Stimulated activated naive CD4-positive, alpha-beta T cell treated with Interleukin-2 at 50 U/mL for 16 hours (primary cell): ENCODE data around the gene SGF29.
"Not testable (repeated sequence)": the region's sequence is repeated elsewhere in the genome, so short reads cannot be mapped to it uniquely, and the experiment has no call there.

Experiments used
- DNase-seq: peaks from one replicate; lab custom pipeline; 2025; lab: John Stamatoyannopoulos, UW

Gene SGF29

DNA sequence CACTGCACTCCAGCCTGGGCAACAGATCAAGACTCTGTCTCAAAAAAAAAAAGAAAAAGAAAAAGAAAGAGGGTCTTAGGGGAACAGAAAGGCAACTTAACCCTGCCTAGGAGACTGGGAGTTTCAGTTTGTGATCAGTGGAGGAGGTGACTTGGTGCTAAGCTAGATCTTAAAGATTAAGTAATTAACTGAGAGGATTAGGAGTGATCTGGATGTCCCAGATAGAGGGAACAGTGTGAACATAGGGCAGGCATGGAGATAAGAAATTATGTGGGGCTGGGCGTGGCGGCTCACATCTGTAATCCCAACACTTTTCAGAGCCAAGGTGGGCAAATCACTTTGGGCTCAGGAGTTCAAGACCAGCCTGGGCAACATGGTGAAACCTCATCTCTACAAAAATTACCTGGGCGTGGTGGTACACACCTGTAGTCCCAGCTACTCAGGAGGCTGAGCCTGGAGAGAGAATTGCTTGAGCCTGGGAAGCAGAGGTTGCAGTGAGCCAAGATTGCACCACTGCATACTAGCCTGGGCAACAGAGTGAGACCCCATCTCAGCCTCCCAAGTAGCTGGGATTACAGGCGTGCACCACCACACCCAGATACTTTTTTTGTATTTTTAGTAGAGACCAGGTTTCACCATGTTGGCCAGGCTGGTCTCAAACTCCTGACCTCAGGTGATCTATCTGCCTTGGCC is 12.7 kb downstream of the SGF29 start:
- not testable (repeated sequence) for DNase-seq

DNA sequence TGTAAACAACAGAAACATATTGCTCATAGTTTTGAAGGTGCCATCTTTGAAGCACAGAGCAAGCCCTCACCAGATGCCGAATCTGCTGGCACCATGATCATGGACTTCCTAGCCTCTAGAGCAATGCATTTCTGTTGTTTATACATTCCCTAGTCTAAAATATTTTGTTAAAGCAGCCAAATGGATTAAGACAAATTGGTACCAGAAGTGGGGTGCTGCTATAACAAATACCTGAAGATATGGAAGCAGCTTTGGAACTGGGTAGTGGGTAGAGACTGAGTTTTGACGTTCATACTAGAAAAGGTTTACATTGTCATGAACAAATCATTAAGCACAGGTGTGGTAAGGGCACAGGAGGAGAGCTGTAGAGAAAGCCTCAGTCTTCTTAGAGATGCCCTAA is 13.6 kb downstream of the SGF29 start:
- no peak for DNase-seq

DNA sequence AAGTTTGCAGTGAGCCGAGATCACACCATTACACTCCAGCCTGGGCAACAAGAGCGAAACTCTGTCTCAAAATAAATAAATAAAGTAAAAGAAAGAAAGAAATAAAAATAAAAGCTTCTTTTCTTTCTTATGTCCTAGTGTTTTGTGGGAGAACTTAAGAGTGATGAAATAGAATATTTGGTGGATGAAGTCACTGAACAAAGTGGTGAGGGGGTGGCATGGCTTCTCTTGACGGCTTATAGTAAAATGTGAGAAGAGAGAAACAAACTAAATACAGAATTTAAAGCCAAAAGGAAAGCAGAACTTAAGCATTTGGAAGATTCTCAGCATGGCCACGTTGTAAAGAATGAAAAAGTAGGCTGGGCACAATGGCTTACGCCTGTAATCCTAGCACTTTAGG is 15.3 kb downstream of the SGF29 start:
- no peak for DNase-seq

DNA sequence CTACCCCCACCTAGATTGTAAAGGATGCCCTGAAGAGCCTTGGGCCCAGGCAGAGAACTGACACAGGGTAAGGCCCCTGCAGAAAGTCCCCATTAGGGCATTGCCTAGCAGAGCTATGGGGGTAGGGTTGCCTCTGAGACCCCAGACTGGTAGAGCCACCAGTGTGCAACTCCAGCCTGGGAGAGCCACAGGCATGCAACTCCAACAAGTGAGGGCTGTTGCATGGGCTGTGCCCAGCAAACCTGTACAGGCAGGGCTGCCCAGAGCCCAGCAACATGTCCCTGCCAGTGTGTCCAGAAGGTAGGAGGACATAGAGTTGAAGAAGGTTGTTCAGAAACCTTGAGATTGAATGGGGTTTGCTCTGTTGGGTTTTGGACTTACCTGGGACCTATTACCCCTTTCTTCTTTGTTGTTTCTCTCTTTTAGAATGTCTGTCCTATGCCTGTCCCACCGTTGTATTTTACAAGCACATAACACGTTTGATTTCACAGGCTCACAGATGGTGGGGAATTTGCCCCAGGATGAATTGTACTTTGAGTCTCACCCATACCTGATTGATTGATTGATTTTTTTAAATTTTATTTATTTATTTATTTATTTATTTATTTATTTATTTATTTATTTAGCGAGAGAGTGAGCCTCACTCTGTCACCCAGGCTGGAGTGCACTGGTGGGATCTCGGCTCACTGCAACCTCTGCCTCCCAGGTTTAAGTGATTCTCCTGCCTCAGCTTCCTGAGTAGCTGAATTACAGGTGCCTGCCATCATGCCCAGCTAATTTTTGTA is 16.4 kb downstream of the SGF29 start:
- DNase-seq: no peak

DNA sequence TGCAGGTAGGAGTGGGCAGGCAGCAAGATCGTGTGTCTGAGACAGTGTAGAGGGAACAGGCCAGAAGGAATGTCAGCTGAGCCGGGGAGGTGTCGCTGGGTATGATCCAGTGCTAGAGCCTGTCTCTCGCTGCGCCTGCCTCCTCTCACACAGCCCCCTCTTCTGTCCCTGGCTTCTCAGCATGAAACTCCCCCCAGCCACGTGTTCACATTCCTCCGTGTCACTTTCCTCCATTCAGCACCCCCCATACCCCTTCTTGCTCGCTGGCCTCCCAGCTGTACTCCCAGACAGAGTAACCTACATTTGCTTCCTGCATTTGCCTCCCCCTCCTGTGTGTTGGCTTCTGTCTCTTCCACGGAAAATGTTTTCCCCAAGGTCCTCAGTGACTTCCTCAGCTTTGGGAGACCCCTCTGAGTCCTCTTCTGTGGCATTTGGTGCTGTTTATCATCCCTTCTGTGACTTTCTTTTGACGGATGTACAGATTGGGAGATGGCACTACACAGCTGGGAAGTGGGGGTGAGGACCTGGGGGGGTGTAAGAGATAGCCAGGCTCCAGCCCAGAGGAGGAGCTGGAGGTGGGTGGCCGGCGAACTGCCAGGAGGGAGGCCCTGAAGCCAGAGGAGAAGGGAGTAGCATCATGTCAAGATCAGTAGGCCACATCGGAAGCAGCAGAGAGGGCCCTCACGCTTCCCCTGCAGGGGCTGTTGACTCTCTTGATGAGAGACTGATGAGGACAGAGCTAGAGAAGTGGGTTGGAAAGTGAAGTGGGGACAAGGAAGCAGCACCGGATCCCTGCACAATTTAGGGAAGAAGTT is 19.2 kb downstream of the SGF29 start:
- no peak for DNase-seq

DNA sequence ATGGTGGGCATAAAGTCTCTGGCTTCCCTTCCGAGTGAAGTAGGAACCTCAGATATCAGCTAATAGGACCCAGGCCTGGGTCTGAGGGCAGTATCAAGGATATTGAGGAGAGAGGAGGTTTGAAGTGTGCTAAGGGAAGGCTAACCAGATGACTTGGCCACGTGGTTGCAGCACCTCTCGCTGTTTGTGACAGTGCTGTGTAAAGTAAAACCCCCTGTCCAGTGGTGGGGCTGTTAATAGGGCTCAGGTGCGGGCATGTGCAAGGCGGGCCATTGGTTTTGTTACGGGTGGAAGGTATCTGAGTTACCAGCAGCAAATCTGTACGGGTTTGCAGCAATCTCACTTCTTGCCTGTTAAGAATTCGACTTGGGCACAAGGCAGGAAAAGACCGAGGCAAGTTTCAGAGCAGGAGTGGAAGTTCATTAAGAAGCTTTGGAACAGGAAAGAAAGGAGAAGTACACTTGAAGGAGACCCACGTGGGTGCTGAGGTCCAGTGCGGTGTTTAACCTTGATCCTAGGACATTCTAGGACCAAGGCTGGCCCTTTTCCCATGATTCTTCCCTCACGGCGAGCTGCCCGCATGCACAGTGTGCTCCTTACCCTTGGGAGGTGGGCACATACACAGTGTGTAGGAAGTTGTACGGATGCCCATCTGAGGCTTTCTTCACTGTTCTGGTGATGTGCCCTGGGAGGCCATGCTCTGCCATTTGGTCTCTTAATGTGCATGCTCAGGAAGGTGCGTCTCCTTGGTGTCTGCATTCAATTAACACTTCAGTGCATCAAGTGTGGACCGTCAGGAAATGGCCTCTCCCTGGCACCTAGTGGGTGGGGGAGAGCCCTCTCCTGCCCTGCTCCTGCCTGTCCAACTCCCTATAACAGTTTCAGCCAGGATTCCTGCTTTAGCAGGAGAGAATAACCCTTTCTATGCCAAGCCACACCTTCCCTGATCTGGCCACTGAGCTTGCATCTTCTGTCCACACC is 20.3 kb downstream of the SGF29 start:
- DNase-seq: no peak

DNA sequence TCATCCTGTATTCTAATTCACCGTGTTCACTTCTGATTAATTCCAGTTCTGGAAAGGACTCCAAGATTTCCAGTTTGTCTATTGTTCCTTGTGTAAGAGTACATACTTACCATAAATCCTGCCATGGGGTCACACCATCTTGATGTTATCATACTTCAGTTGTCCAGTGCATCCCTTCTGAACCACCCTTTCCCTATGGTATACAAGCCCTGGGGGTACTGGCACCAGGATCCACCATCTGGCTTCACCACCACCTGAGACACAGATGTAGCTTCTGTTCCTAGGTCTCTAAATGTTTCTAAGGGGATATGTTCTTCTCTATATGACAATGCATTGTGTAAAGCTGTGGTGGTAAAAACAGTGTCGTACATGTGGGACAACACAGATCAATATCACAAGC is 21.2 kb downstream of the SGF29 start:
- no peak for DNase-seq

DNA sequence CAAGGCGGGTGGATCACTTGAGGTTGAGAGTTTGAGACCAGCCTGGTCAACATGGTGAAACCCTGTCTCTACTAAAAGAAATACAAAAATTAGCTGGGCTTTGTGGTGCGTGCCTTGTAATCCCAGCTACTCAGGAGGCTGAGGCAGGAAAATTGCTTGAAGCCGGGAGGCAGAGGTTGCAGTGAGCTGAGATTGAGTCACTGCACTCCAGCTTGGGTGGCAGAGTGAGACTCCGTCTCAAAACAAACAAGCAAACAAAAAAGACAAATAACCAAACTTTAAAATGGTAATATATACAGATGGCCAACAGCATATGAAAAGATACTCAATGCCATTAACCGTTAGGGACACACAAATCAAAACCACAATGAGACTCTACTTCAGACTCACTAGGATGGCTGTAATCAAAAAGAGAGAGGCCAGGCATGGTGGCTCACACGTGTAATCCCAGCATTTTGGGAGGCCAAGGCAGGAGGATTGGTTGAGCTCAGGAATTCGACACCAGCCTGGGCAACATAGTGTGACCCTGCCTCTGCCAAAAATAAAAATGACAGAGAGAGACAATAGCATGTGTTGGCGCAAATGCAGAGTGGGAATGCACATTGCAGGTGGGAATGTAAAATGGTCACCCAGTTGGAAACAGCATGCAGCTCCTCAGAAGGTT is 21.9 kb downstream of the SGF29 start:
- DNase-seq: no peak

DNA sequence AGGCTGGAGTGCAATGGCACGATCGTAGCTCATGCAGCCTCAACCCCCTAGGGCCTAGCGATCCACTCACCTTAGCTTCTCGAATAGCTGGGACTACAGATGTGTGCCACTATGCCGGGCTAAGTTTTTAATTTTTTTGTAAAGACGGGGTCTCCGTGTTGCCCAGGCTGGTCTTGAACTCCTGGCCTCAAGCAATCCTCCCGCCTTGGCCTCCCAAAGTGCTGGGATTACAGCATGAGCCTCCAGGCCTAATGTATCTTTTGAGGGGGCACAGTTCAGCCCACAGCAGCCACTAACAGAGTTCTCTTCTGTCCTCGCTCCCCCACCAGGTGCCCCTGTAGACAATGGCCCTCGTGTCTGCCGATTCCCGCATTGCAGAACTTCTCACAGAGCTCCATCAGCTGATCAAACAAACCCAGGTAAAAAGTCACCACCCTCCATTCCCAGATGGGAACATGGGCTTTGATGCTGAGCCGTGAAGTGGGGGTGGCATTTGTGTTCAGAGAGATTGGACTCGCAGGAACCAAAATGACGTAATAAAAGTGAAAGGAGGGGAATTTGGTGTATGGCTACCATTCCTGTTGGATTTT is 27.1 kb downstream of the SGF29 start:
- DNase-seq: no peak

DNA sequence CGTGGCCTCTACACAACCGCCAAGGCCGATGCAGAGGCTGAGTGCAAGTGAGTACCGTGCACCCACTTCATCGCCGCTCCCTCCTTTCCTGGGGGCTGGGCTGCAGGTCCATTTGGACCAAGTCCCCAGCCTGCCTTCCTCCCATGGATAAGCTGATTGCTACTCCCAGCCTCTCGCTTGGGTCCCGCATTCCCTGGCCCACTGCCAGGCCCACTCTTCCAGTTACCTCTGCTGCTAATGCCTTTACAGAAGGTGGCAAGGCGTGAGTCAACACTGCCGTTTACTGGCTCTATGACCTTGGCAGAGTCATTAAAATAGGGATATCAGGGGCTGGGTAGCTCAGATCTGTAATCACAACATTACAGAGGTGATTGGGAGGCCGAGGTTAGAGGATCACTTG is 32.0 kb downstream of the SGF29 start:
- DNase-seq: no peak

DNA sequence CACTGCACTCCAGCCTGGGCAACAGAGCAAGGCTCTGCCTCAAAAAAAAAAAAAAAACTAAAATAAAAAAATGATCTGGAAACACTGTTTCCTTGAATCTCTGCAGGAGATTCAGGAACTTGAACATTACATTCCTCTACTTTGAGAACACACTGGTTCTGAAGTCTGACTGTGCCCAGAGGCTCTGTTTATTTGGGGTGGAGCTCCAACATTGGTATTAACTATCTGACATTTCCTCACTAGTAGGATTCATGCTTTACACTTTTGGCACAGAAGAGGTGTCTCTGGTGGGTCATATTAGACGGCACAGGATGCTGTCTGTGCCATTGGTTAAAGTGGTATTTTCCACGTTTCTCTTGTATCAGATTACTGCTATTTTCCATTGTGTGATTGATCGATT is 32.7 kb downstream of the SGF29 start:
- DNase-seq: no peak

DNA sequence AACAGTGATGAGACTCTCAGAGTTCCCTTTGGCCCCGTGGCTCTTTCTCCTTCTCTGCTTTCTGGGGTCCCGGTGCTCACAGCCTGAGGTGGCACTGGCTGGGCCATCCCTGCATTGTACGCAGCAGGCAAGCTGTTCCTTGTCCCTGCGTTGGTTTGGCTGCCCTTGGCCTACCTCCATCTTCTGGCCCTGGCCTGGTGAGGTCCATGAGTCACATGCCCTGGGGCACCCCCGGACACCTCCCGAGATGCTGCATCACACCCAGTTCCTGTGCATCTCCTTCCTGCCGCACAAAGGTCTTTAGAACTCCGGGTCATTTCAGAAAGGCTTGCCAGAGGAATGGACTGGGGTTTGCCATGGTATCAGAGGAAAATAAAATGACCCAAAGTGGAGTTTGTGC is 33.7 kb downstream of the SGF29 start:
- no peak for DNase-seq

DNA sequence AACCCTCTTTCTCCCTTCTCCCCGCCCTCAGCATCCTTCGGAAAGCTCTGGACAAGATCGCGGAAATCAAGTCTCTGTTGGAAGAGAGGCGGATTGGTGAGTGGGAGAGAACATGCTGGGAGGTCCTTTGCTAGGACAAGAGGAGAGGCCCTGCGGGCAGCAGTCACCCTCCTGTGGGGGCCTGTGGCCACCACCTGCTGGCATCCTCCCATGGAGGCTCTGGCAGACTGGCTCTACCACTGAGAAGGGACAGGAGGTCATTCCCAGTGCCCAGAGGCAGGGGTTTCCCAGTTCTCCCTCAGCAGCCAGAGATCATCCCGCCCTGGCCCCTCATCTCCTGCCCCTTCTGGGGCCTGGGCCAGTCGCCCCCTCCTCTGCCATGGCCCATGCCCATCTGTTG is 35.3 kb downstream of the SGF29 start:
- DNase-seq: no peak

DNA sequence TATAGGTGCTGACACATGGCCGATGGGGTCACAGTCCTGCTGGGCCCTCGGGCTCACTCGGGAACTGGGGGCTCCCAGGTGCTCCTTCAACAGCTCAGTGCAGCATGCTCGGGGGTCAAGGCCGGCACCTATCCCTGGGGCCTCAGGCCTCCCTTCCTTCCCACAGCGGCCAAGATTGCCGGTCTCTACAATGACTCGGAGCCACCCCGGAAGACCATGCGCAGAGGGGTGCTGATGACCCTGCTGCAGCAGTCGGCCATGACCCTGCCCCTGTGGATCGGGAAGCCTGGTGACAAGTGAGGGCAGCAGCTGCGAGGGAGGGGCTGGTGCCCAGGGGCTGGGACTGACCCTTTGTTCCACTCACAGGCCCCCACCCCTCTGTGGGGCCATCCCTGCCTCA is 36.2 kb downstream of the SGF29 start:
- no peak for DNase-seq

DNA sequence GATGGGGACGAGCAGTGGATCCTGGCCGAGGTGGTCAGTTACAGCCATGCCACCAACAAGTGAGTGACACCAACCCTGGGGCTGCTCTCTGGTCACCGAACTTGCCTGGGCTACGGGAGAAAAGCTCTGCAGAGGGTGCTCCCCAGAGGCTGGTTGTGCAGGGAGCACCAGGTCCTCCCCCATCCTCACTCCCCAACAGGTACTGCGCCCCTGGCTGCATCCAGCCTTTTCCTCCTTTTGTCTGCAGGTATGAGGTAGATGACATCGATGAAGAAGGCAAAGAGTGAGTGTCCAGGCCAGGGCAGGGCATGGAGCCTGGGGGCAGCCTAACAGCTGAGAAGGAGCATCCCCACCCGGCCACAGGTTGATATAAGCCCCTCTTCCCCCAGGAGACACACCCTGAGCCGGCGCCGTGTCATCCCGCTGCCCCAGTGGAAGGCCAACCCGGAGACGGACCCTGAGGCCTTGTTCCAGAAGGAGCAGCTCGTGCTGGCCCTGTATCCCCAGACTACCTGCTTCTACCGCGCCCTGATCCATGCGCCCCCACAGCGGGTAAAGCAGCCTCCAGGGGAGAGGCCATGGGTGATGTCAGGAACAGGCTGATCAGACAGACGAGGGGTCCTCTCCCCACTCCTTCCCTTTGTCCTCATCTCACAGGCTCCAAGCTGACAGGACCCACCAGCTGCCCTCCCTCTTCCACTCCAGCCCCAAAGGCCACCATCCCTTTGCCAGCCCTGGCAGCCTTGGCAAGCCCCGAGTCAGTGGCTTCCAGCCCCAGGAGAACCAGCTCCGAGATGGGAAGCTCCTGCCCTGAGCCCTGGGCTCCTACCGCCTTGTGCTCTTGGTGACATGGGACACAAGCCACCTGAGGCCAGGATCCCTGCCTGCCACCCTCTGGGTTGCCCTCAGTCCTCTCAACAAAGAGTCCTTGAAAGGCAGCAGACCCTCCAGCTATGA is 36.9 kb downstream of the SGF29 start:
- DNase-seq: no peak

DNA sequence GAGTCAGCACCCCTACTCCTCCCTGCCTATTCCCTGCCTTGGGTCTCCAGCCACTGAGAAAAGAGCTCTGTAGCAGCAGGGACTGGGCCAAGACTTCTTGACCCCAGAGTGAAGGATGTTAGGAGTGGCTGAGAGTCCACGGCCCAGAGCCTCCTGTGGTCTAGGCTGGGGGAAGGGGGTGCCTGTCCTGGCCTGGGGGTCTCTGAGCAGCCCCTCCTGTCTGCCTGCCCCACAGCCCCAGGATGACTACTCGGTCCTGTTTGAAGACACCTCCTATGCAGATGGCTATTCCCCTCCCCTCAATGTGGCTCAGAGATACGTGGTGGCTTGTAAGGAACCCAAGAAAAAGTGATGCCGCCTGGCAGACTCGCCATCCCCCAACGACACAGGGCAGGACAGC is 37.6 kb downstream of the SGF29 start:
- no peak for DNase-seq

DNA sequence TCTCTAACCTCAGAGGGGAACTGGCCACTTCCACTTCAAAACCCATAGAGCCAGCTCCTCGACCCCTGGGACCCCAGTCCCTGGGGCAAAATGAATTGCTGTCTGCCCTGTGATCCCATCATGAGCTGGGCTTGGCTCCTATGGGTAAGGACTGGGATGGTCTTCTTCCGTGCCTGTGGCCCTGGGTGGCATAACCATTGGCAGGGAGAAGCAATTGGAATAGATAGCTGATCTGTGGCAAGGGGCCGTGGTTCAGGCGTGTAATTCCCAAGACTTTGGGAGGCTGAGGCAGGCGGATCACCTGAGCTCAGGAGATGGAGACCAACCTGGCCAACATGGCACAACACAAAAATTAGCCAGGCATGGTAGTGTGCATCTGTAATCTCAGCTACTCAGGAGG is 38.8 kb downstream of the SGF29 start:
- no peak for DNase-seq

DNA sequence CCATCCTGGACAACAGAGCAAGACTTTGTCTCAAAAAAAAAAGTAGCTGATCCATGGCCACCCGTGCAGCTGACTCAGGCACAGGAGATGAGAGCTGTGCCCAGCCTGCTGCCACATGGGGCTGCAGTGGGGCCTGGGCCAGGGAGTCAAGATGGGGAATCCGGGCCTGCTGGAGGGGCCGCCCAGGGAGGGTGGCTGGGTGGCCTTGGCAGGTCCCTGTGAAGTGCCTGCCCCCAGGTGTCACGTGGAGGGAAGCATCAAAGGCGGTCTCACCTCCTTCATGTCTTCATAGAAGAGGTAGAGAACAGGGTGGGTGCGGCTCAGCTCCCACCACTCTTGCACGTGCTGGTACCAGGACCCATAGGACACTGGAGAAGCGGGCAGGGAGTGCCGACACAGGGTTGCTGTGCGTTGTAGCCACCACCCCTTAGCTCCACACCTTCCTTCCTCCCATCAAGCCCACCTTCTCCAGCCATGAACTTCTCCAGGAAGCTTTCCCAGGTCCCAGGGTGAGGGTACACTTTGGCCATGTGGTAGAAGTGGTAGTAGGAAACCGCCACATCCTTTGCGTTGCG is 39.3 kb downstream of the SGF29 start:
- DNase-seq: no peak

DNA sequence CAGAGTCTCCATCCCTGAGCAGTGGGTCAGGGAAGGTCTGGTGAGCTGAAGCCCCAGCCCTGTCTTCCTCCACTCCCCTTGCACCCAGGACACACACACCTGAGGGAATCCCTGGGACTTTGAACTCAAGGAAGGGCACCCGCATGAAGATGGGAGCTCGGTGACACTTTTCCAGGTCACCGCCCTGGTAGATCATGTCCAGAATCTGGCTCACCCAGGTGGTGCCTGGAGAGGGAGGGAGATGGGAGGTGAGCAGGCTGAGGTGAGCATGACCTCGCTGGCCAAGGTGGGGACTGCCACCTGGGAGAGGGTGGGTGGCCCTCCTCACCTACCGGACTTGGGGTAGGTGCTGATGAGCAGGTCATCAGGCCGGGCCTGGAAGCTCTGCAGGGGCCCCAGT is 41.7 kb downstream of the SGF29 start:
- not testable (repeated sequence) for DNase-seq
